ENCODE results near the gene CMIP.

The CMIP gene

DNA sequence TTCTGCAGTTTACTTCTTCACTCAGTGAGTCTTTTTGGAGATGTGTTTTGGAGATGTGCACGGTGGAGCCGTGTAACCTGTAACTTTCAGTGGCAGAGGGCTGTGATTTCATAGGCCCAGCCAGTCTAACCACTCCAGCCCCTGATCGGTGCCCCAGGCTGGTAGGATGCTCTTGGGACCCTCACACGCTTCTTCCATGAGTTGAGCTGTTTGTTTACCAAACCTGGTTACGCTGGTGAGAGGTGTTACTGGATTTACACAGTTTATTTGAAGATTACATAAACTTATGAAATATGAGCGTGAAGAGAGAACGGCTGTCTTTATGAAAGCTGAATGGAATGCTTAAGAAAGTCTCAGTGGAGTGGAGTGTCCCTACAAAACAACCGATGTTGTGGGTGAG lies 96.7 kb downstream of the CMIP start:
- Mint-ChIP-seq H3K27me3 (no peaks in the 10 kb centered on the region), H3K4me3 (no peak overlapping the region), H3K36me3 (peaks cover 10% of the 10 kb centered on the region), H3K9me3 (no peaks in the 10 kb centered on the region), H3K27ac (no peak overlapping the region), H3K4me1 (peaks cover 70% of the 10 kb centered on the region)
- no peak for ATAC-seq

- no peak for ATAC-seq
- H3K4me3 Mint-ChIP-seq = no peak overlapping the region
- H3K36me3 Mint-ChIP-seq = peaks cover 10% of the 10 kb centered on the region
- H3K4me1 Mint-ChIP-seq = peaks cover 73% of the 10 kb centered on the region
- no peaks in the 10 kb centered on the region for H3K27me3 Mint-ChIP-seq
- H3K9me3 Mint-ChIP-seq = no peaks in the 10 kb centered on the region
- H3K27ac Mint-ChIP-seq = no peak overlapping the region
Measured at GRCh38 chr16:81542609-81543570, 98.3 kb downstream of the CMIP start.

GRCh38 chr16:81543571-81543970 lies 99.0 kb downstream of the CMIP start:
- H3K36me3 Mint-ChIP-seq = peaks cover 10% of the 10 kb centered on the region
- no peak for ATAC-seq
- H3K27ac Mint-ChIP-seq = peak overlapping the region; percentile 21
- no peak overlapping the region for H3K4me3 Mint-ChIP-seq
- H3K9me3 Mint-ChIP-seq = no peaks in the 10 kb centered on the region
- no peaks in the 10 kb centered on the region for H3K27me3 Mint-ChIP-seq
- H3K4me1 Mint-ChIP-seq = peaks cover 66% of the 10 kb centered on the region

- Mint-ChIP-seq H3K27me3 (no peaks in the 10 kb centered on the region), H3K9me3 (no peaks in the 10 kb centered on the region), H3K4me3 (no peak overlapping the region), H3K36me3 (peaks cover 10% of the 10 kb centered on the region), H3K4me1 (peaks cover 66% of the 10 kb centered on the region), H3K27ac (no peak overlapping the region)
- ATAC-seq = no peak
Measured at GRCh38 chr16:81544261-81544660, 99.7 kb downstream of the CMIP start.

DNA sequence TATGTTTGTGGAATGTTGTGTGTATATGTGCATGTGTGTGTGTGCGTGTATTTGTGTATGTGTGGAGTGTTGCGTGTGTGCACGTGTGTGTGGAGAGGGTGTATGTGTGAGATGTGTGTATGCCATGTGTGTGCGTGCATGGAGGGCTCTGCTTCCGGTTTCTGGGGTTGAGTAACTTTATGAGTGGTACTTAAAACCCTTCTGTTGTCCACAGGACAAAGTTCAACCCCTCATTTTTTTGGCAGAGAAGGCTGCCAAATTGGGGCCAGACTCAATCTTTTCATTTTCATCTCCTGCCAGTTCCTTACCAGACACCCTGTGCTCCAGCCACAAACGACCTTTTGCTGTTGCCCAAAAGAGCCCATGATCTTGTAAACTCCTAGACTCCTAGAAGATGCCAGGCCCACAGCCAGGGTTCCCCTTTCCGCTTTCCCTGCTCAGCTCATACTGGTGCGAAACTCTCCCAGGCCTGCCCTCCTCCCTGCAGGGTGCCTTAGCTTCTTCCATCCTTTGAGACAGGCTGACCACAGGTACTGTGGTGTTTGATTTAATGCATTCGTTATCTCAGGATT lies 100.2 kb downstream of the CMIP start:
- peaks cover 66% of the 10 kb centered on the region for H3K4me1 Mint-ChIP-seq
- no peaks in the 10 kb centered on the region for H3K9me3 Mint-ChIP-seq
- no peak overlapping the region for H3K4me3 Mint-ChIP-seq
- ATAC-seq = no peak
- H3K36me3 Mint-ChIP-seq = peaks cover 5% of the 10 kb centered on the region
- H3K27me3 Mint-ChIP-seq = no peaks in the 10 kb centered on the region
- no peak overlapping the region for H3K27ac Mint-ChIP-seq

GRCh38 chr16:81545470-81546250 lies 101.1 kb downstream of the CMIP start:
- Mint-ChIP-seq H3K36me3 (peaks cover 7% of the 10 kb centered on the region), H3K27ac (no peak overlapping the region), H3K4me3 (no peak overlapping the region), H3K9me3 (no peaks in the 10 kb centered on the region), H3K4me1 (peaks cover 69% of the 10 kb centered on the region), H3K27me3 (no peaks in the 10 kb centered on the region)
- no peak for ATAC-seq

DNA sequence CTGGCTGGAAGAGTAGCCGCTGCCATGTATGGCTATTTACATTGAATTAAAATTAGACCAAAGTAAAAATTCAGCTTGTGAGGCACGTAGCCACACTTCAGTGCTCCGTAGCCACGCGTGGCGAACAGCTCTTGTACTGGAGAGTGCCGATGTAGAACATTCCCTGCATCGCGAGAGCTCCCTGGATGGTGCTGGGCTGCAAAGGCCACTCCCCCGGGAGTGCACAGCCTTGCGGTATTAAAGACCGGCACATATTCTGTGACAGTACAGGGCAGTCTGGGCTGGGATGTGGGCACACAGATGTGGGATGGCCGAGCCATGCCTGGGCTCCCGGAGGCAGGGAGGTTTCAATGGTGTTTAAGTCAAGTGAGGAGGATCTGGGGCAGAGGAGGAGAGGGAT lies 102.2 kb downstream of the CMIP start:
- peaks cover 10% of the 10 kb centered on the region for H3K36me3 Mint-ChIP-seq
- H3K9me3 Mint-ChIP-seq = no peaks in the 10 kb centered on the region
- H3K27ac Mint-ChIP-seq = no peak overlapping the region
- H3K4me3 Mint-ChIP-seq = no peak overlapping the region
- no peaks in the 10 kb centered on the region for H3K27me3 Mint-ChIP-seq
- ATAC-seq = no peak
- peaks cover 74% of the 10 kb centered on the region for H3K4me1 Mint-ChIP-seq

DNA sequence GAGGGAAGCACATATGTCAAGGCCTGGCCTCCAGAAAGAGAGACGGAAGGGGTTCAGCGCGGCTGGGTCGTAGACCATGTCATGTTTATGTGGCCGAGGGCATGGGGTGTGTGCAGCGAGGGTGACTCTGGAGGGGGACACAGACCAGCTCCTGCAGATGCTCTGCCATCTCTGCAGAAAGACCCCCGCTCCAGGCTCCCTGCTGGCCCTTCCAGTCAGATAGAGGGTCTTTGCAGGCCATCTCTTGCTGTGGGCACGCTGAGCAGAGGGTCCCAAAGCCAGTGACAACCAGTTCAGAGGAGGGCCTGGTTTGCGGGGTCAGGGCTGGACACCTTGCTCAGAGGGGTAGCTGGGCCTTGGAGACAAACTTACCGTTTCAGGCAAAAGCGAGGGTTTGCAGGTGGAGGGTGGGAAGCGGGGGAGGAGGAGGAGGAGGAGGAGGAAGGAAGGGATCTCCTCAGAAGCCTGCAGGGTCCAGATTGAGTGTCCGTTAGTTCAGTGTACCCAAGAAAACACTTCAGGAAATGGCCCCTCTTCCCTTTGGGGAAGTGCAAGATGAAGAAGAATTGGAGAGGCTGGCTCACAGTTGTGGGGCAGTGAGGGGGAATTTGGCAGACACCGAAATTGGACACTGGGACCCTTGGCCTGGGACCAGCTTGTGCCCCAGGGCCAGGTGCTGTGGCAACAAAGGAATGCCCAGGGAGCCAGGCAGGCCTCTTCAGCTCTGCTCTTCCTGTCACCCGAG lies 102.8 kb downstream of the CMIP start:
- Mint-ChIP-seq H3K27me3 (no peaks in the 10 kb centered on the region), H3K4me3 (no peak overlapping the region), H3K4me1 (peaks cover 76% of the 10 kb centered on the region), H3K27ac (no peak overlapping the region), H3K36me3 (peaks cover 10% of the 10 kb centered on the region), H3K9me3 (no peaks in the 10 kb centered on the region)
- no peak for ATAC-seq

DNA sequence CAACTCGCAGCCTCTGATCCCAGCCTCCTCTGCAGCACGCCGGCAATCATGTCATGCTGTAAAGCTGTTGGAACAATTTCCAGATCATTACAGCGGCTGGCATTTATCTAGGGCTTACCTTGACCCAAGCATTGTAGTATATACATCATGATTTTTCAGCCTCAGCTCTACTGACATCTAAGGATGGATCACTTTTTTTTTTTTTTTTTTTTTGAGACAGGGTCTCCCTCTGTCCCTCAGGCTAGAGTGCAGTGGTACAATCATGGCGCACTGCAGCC lies 103.3 kb downstream of the CMIP start:
- ATAC-seq = no peak
- Mint-ChIP-seq H3K9me3 (no peaks in the 10 kb centered on the region), H3K4me3 (no peak overlapping the region), H3K27me3 (no peaks in the 10 kb centered on the region), H3K27ac (no peak overlapping the region), H3K4me1 (peaks cover 75% of the 10 kb centered on the region), H3K36me3 (peaks cover 10% of the 10 kb centered on the region)

DNA sequence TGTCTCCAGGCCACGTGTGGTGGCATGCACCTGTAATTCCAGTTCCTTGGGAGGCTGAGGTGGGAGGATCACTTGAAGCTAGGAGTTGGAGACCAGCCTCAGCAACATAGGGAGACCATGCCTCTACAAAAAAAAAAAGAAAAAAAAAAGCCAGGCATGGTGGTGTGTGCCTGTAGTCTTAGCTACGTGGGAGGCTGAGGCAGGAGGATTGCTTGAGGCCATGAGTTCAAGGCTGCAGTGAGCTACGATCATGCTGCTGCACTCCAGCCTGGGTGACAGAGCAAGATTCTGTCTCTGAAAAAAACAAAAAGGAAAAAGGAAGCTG lies 103.9 kb downstream of the CMIP start:
- H3K27me3 Mint-ChIP-seq = no peaks in the 10 kb centered on the region
- H3K36me3 Mint-ChIP-seq = peaks cover 10% of the 10 kb centered on the region
- no peaks in the 10 kb centered on the region for H3K9me3 Mint-ChIP-seq
- peaks cover 72% of the 10 kb centered on the region for H3K4me1 Mint-ChIP-seq
- ATAC-seq = no peak
- no peak overlapping the region for H3K4me3 Mint-ChIP-seq
- no peak overlapping the region for H3K27ac Mint-ChIP-seq

- peaks cover 69% of the 10 kb centered on the region for H3K4me1 Mint-ChIP-seq
- no peaks in the 10 kb centered on the region for H3K27me3 Mint-ChIP-seq
- H3K4me3 Mint-ChIP-seq = no peak overlapping the region
- peaks cover 10% of the 10 kb centered on the region for H3K36me3 Mint-ChIP-seq
- ATAC-seq = no peak
- no peaks in the 10 kb centered on the region for H3K9me3 Mint-ChIP-seq
- H3K27ac Mint-ChIP-seq = no peak overlapping the region
Measured at GRCh38 chr16:81548876-81549546, 104.4 kb downstream of the CMIP start.

- peaks cover 69% of the 10 kb centered on the region for H3K4me1 Mint-ChIP-seq
- H3K36me3 Mint-ChIP-seq = peaks cover 10% of the 10 kb centered on the region
- H3K27ac Mint-ChIP-seq = no peak overlapping the region
- no peaks in the 10 kb centered on the region for H3K27me3 Mint-ChIP-seq
- ATAC-seq = no peak
- no peaks in the 10 kb centered on the region for H3K9me3 Mint-ChIP-seq
- H3K4me3 Mint-ChIP-seq = no peak overlapping the region
Measured at GRCh38 chr16:81549547-81550431, 105.2 kb downstream of the CMIP start.

- H3K36me3 Mint-ChIP-seq = peaks cover 10% of the 10 kb centered on the region
- no peaks in the 10 kb centered on the region for H3K27me3 Mint-ChIP-seq
- peaks cover 63% of the 10 kb centered on the region for H3K4me1 Mint-ChIP-seq
- H3K4me3 Mint-ChIP-seq = no peak overlapping the region
- no peak overlapping the region for H3K27ac Mint-ChIP-seq
- no peaks in the 10 kb centered on the region for H3K9me3 Mint-ChIP-seq
- no peak for ATAC-seq
Measured at GRCh38 chr16:81550432-81550808, 105.8 kb downstream of the CMIP start.

GRCh38 chr16:81551151-81551808 lies 106.7 kb downstream of the CMIP start:
- Mint-ChIP-seq H3K27me3 (no peaks in the 10 kb centered on the region), H3K4me3 (no peak overlapping the region), H3K27ac (peak overlapping the region; percentile 18), H3K36me3 (peaks cover 15% of the 10 kb centered on the region), H3K9me3 (no peaks in the 10 kb centered on the region), H3K4me1 (peaks cover 65% of the 10 kb centered on the region)
- ATAC-seq = peak; percentile 59
